Activated T-helper 17 cell treated with anti-CD3 and anti-CD28 coated beads, Interleukin-2, amount 50 U/mL, for 72 hours (primary cell): Measurements from ENCODE around the gene ATXN7L1. TPM values are rescaled to one million over a fixed set of nuclear protein-coding genes. Genes with fewer than 3 reads are reported as not detected.
A peak's percentile ranks its signal among the peaks of the same experiment; 100 is the strongest.

Experiments
- ATAC-seq: fragments of 150-1000 bp; cut with Tn5 transposase; replicated peaks from 2 replicates; pipeline ENCODE4 v1.10.0; 2021; ENCODE audit warnings: mild to moderate bottlenecking, moderate library complexity
- H3K27ac Mint-ChIP-seq: one replicate; pipeline ENCODE4 v1.8.0; 2022; ENCODE audit warnings: mixed read lengths
- H3K27me3 Mint-ChIP-seq: one replicate; pipeline ENCODE4 v1.8.0; 2022; ENCODE audit warnings: mixed read lengths
- H3K36me3 Mint-ChIP-seq: one replicate; pipeline ENCODE4 v1.8.0; 2022; ENCODE audit warnings: low read depth, mild to moderate bottlenecking, mixed read lengths
- H3K4me1 Mint-ChIP-seq: one replicate; pipeline ENCODE4 v1.8.0; 2022; ENCODE audit warnings: mixed read lengths
- H3K4me3 Mint-ChIP-seq: one replicate; pipeline ENCODE4 v1.8.0; 2022; ENCODE audit warnings: mild to moderate bottlenecking, mixed read lengths
- H3K9me3 Mint-ChIP-seq: one replicate; pipeline ENCODE4 v1.8.0; 2022; ENCODE audit warnings: mixed read lengths
- total RNA-seq, 2 donors: library from RNA; stranded (reverse); gene quantifications; one replicate each; pipeline ENCODE4 v1.2.3, GENCODE V29; 2022

Gene ATXN7L1
- total RNA-seq, 2 donors from 2014 or later = 12.1 to 24.0 TPM

GRCh38 chr7:105764506-105764905, 111.9 kb downstream of the ATXN7L1 start:
- no peaks in the 10 kb centered on the region for H3K9me3 Mint-ChIP-seq
- peaks cover 42% of the 10 kb centered on the region for H3K4me1 Mint-ChIP-seq
- no peaks in the 10 kb centered on the region for H3K27me3 Mint-ChIP-seq
- no peak for ATAC-seq
- H3K4me3 Mint-ChIP-seq = no peak overlapping the region
- no peak overlapping the region for H3K27ac Mint-ChIP-seq
- no peaks in the 10 kb centered on the region for H3K36me3 Mint-ChIP-seq

GRCh38 chr7:105760551-105761447, 115.6 kb downstream of the ATXN7L1 start:
- Mint-ChIP-seq H3K9me3 (no peaks in the 10 kb centered on the region), H3K4me1 (peaks cover 25% of the 10 kb centered on the region), H3K27me3 (no peaks in the 10 kb centered on the region), H3K27ac (no peak overlapping the region), H3K36me3 (no peaks in the 10 kb centered on the region), H3K4me3 (peak overlapping the region; percentile 9)
- ATAC-seq = peak; percentile 61

GRCh38 chr7:105759670-105760550, 116.5 kb downstream of the ATXN7L1 start:
- ATAC-seq = peak; percentile 32
- no peaks in the 10 kb centered on the region for H3K27me3 Mint-ChIP-seq
- H3K27ac Mint-ChIP-seq = peak overlapping the region; percentile 80
- H3K36me3 Mint-ChIP-seq = no peaks in the 10 kb centered on the region
- H3K9me3 Mint-ChIP-seq = no peaks in the 10 kb centered on the region
- H3K4me1 Mint-ChIP-seq = peaks cover 19% of the 10 kb centered on the region
- H3K4me3 Mint-ChIP-seq = peak overlapping the region; percentile 9

- ATAC-seq = no peak
- Mint-ChIP-seq H3K9me3 (no peaks in the 10 kb centered on the region), H3K4me3 (no peak overlapping the region), H3K27me3 (no peaks in the 10 kb centered on the region), H3K36me3 (no peaks in the 10 kb centered on the region), H3K27ac (no peak overlapping the region), H3K4me1 (peaks cover 15% of the 10 kb centered on the region)
Observed at GRCh38 chr7:105756367-105756766, 120.0 kb downstream of the ATXN7L1 start.

- H3K4me3 Mint-ChIP-seq = no peak overlapping the region
- H3K4me1 Mint-ChIP-seq = peaks cover 4% of the 10 kb centered on the region
- no peak for ATAC-seq
- no peaks in the 10 kb centered on the region for H3K27me3 Mint-ChIP-seq
- no peak overlapping the region for H3K27ac Mint-ChIP-seq
- H3K9me3 Mint-ChIP-seq = no peaks in the 10 kb centered on the region
- peaks cover 5% of the 10 kb centered on the region for H3K36me3 Mint-ChIP-seq
Observed at GRCh38 chr7:105752671-105753275, 123.6 kb downstream of the ATXN7L1 start.

- Mint-ChIP-seq H3K4me3 (no peak overlapping the region), H3K27ac (no peak overlapping the region), H3K9me3 (no peaks in the 10 kb centered on the region), H3K4me1 (peaks cover 4% of the 10 kb centered on the region), H3K36me3 (peaks cover 5% of the 10 kb centered on the region), H3K27me3 (no peaks in the 10 kb centered on the region)
- no peak for ATAC-seq
Observed at GRCh38 chr7:105751054-105751453, 125.3 kb downstream of the ATXN7L1 start.

- no peak overlapping the region for H3K27ac Mint-ChIP-seq
- no peaks in the 10 kb centered on the region for H3K27me3 Mint-ChIP-seq
- H3K36me3 Mint-ChIP-seq = peaks cover 5% of the 10 kb centered on the region
- no peak for ATAC-seq
- no peak overlapping the region for H3K4me3 Mint-ChIP-seq
- H3K9me3 Mint-ChIP-seq = no peaks in the 10 kb centered on the region
- peaks cover 8% of the 10 kb centered on the region for H3K4me1 Mint-ChIP-seq
Observed at GRCh38 chr7:105748701-105749100, 127.7 kb downstream of the ATXN7L1 start.

- no peak overlapping the region for H3K27ac Mint-ChIP-seq
- H3K9me3 Mint-ChIP-seq = no peaks in the 10 kb centered on the region
- no peak for ATAC-seq
- H3K4me3 Mint-ChIP-seq = no peak overlapping the region
- peaks cover 2% of the 10 kb centered on the region for H3K36me3 Mint-ChIP-seq
- peaks cover 10% of the 10 kb centered on the region for H3K4me1 Mint-ChIP-seq
- H3K27me3 Mint-ChIP-seq = no peaks in the 10 kb centered on the region
Observed at GRCh38 chr7:105745681-105746330, 130.6 kb downstream of the ATXN7L1 start.

GRCh38 chr7:105744258-105744657, 132.1 kb downstream of the ATXN7L1 start:
- H3K27ac Mint-ChIP-seq = no peak overlapping the region
- peaks cover 8% of the 10 kb centered on the region for H3K4me1 Mint-ChIP-seq

GRCh38 chr7:105743351-105744090, 132.9 kb downstream of the ATXN7L1 start:
- no peak overlapping the region for H3K27ac Mint-ChIP-seq
- peak overlapping the region; percentile 17 for H3K4me3 Mint-ChIP-seq
- peaks cover 8% of the 10 kb centered on the region for H3K4me1 Mint-ChIP-seq
- H3K27me3 Mint-ChIP-seq = no peaks in the 10 kb centered on the region
- no peaks in the 10 kb centered on the region for H3K9me3 Mint-ChIP-seq
- no peaks in the 10 kb centered on the region for H3K36me3 Mint-ChIP-seq
- peak; percentile 70 for ATAC-seq

More at GRCh38 chr7:105744258-105744657, 132.1 kb downstream of the ATXN7L1 start:
- no peaks in the 10 kb centered on the region for H3K9me3 Mint-ChIP-seq
- no peaks in the 10 kb centered on the region for H3K27me3 Mint-ChIP-seq
- H3K4me3 Mint-ChIP-seq = no peak overlapping the region
- H3K36me3 Mint-ChIP-seq = no peaks in the 10 kb centered on the region
- ATAC-seq = no peak

GRCh38 chr7:105742787-105743186, 133.6 kb downstream of the ATXN7L1 start:
- Mint-ChIP-seq H3K4me1 (peaks cover 8% of the 10 kb centered on the region), H3K4me3 (no peak overlapping the region), H3K9me3 (no peaks in the 10 kb centered on the region), H3K27ac (no peak overlapping the region), H3K36me3 (no peaks in the 10 kb centered on the region), H3K27me3 (no peaks in the 10 kb centered on the region)
- no peak for ATAC-seq

GRCh38 chr7:105741982-105742381, 134.4 kb downstream of the ATXN7L1 start:
- peaks cover 8% of the 10 kb centered on the region for H3K4me1 Mint-ChIP-seq
- no peaks in the 10 kb centered on the region for H3K27me3 Mint-ChIP-seq
- H3K36me3 Mint-ChIP-seq = no peaks in the 10 kb centered on the region
- no peak overlapping the region for H3K4me3 Mint-ChIP-seq
- H3K27ac Mint-ChIP-seq = no peak overlapping the region
- no peaks in the 10 kb centered on the region for H3K9me3 Mint-ChIP-seq
- no peak for ATAC-seq

GRCh38 chr7:105738133-105738532, 138.3 kb downstream of the ATXN7L1 start:
- Mint-ChIP-seq H3K36me3 (no peaks in the 10 kb centered on the region), H3K4me3 (no peak overlapping the region), H3K27me3 (no peaks in the 10 kb centered on the region), H3K27ac (no peak overlapping the region), H3K9me3 (no peaks in the 10 kb centered on the region), H3K4me1 (peaks cover 8% of the 10 kb centered on the region)
- ATAC-seq = no peak
